HL-60 (cell line): ENCODE data around the gene ZNRD2.

Experiments used
- CTCF ChIP-seq: IDR thresholded peaks from one replicate; pipeline ENCODE4 v1.5.1; 2011; ENCODE audit warnings: low read length, control low read depth, inconsistent platforms; ENCODE audit not compliant: insufficient read depth
- GABPA ChIP-seq: IDR thresholded peaks from 2 replicates; pipeline ENCODE4 v1.6.1; 2012; ENCODE audit warnings: low read depth
- POLR2AphosphoS5 ChIP-seq: IDR thresholded peaks from 2 replicates; pipeline ENCODE4 v1.6.1; 2012; ENCODE audit warnings: low read depth
- REST ChIP-seq: IDR thresholded peaks from 2 replicates; pipeline ENCODE4 v1.6.1; 2012; ENCODE audit warnings: low read depth; ENCODE audit not compliant: insufficient replicate concordance

DNA sequence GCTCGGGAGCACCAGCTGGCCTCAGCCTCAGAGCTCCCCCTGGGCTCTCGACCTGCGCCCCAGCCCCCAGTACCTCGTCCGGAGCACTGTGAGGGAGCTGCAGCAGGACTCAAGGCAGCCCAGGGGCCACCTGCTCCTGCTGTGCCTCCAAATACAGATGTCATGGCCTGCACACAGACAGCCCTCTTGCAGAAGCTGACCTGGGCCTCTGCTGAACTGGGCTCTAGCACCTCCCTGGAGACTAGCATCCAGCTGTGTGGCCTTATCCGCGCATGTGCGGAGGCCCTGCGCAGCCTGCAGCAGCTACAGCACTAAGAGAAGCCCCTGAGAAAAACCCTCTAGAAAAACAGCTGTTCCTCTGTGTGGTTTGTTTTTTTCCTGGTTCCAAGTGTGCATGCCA lies 1.1 kb downstream of the ZNRD2 start:
- TF ChIP-seq POLR2AphosphoS5 (no peak), CTCF (no peak), GABPA (no peak), REST (no peak)
